Fibroblast of pulmonary artery (primary cell): Measurements from ENCODE around the gene AGO3.
"Not testable (repeated sequence)": the region's sequence is repeated elsewhere in the genome, so short reads cannot be mapped to it uniquely, and the experiment has no call there.

Source experiments
- DNase-seq: peaks from one replicate; pipeline ENCODE4 v3.0.0-alpha.2; 2010; ENCODE audit warnings: low read depth
- H3K4me3 ChIP-seq: replicated peaks from 2 replicates; pipeline ENCODE4 v1.5.1; 2011; ENCODE audit warnings: low read depth, mild to moderate bottlenecking, control low read depth, low read length, moderate library complexity
- TF ChIP-seq, protein P1 (sequence below): IDR thresholded peaks from 2 replicates; pipeline ENCODE4 v1.5.1; 2011; ENCODE audit warnings: mild to moderate bottlenecking, control low read depth, low read length, inconsistent platforms; ENCODE audit errors: missing control alignments

The AGO3 gene

DNA sequence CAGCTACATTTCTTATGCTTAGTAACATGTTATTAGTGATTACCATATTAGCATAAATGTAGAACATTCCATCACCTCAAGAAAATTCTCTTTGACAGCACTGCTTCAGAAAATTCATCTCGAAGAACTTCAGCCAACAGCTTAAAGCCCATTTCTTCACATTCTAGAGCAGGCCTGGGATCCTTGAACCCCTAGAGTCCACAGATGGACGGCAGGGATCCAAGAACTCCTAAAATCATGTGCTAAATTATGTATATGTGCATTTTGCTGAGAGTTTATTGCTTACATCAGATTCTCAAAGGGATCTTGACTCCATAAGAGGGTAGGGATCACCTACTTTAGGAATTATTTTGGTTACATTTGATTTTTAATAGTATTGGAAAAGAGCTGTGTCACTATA lies 76.8 kb downstream of the AGO3 start:
- DNase-seq: no peak
- no peak overlapping the region for H3K4me3 ChIP-seq
- TF ChIP-seq, protein P1, sequence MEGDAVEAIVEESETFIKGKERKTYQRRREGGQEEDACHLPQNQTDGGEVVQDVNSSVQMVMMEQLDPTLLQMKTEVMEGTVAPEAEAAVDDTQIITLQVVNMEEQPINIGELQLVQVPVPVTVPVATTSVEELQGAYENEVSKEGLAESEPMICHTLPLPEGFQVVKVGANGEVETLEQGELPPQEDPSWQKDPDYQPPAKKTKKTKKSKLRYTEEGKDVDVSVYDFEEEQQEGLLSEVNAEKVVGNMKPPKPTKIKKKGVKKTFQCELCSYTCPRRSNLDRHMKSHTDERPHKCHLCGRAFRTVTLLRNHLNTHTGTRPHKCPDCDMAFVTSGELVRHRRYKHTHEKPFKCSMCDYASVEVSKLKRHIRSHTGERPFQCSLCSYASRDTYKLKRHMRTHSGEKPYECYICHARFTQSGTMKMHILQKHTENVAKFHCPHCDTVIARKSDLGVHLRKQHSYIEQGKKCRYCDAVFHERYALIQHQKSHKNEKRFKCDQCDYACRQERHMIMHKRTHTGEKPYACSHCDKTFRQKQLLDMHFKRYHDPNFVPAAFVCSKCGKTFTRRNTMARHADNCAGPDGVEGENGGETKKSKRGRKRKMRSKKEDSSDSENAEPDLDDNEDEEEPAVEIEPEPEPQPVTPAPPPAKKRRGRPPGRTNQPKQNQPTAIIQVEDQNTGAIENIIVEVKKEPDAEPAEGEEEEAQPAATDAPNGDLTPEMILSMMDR: no peak

DNA sequence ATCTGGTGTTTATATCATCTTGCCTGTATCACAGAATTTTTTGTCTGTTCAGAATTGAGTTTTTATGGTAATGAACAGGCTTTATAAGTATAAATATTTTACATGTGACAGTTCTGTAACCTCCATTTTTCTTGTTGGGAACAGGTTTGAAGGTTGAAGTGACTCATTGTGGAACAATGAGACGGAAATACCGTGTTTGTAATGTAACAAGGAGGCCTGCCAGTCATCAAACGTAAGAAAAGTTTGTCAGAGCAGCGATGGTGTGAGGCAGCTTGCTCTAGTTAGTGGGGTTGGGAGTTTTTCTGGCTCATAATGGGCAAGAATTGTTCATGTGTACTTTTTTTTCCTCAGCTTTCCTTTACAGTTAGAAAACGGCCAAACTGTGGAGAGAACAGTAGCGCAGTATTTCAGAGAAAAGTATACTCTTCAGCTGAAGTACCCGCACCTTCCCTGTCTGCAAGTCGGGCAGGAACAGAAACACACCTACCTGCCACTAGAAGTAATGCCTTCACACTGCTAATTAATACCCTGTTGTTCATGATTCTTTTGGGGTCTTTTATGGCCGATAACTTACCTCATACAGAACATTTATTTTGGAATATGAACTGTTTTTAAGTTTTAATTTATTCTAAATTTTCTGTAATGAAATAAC lies 77.8 kb downstream of the AGO3 start:
- TF ChIP-seq, protein P1: no peak
- no peak overlapping the region for H3K4me3 ChIP-seq
- DNase-seq: peak; percentile 84

DNA sequence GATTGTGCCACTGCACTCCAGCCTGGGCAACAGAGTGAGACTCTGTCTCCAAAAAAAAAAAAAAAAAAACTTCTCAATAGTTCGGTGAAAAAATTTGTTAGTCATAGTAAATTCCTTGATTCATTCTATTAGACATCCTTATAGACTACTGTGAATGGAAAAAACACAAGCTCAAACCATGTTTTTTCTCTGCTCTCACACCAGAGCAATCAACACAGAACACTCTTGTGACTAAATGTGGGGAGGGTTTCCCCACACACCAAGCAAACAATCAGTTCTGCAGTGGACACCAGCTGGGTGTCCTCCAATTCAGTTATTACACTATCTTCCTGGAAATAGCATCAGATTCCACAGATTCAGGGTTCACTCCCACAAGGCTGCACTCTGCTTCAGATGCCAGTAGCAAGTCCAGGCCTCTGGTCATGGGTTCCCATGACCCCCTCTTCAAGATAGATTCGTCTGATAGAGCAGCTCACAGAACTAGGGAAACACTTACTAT lies 83.9 kb downstream of the AGO3 start:
- no peak overlapping the region for H3K4me3 ChIP-seq
- DNase-seq: peak; percentile 65
- TF ChIP-seq, protein P1: no peak

DNA sequence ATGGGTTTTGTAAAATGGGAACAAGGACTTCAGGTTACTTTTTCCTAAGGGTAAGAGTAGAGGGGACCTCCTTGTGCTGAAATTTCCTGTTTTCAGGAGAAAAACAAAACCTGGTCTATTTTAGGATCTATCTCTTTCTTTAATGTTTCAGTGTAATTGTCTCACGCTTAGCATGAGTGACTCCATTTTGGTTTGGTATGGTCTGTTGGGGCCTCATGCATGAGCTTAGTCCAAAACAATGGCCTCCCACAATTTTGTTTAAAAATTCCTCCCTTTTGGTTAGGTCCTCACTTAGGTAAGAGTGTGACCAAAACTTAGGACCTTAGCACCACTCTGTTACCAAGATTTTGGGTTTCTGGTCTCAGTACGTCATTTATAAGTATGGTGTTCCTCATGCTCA lies 85.8 kb downstream of the AGO3 start:
- no peak for DNase-seq
- TF ChIP-seq, protein P1: no peak
- H3K4me3 ChIP-seq: no peak overlapping the region

DNA sequence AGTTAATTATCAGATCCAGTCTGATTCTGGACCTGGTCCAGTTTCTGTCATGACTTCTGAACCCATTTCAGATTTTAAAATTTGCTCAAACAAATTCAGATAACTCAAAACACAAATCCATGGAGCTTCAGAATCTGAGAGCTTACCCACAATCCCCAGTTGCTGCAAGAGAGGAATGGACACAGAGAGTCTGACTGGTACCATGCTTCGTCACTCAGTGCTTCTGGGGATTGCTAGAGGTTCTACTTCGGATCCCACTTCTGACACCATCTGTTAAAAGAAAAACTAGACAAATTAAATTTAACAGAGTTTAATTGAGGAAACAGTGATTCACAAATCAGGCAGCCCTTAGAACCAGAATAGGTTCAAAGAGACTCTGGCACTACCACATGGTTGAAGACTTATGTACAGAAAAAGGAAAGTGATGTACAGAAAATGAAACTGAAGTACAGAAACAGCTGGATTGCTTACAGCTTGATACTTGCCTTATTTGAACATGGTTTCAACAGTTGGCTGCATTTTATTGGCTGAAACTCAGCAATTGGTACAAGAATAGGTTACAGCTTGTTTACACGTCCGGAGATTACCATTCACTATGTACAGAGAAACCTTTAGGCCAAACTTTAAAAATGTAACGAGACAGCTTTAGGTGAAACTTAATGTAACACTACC lies 92.3 kb downstream of the AGO3 start:
- TF ChIP-seq, protein P1: no peak
- DNase-seq: no peak
- no peak overlapping the region for H3K4me3 ChIP-seq

DNA sequence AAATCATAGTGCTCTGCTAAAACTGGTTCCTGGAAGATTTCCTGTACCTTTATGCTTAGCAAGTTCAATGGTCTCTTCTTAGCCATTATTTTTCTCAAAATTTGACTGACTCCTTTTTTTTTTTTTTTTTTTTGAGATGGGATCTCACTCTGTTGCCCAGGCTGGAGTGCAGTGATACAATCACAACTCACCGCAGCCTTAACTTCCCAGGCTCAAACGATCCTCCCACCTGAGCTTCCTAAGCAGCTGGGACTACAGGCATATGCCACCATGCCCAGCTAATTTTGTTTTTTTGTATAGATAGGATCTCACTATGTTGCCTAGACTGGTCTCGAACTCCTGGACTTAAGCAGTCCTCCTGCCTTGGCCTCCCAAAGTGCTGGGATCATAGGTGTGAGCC lies 93.1 kb downstream of the AGO3 start:
- DNase-seq, H3K4me3 ChIP-seq: not testable (repeated sequence)

DNA sequence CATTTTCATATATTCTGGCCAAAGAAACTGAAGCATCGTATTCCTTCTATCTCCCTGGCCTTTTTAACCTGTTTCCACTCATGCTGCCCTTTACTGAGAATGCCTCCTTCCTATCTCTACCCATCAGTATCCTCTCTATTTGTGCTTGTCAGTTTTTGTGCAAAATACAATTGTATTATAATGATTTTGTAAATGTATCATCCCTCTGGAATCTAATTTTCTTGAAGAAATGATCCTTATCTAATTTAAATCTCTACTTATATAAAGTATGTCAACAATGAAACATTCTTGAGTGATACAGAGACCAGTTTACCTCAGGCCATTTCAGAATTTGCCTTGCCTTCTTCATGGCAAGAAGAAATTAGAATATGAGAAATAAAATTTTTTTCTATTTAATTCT lies 93.9 kb downstream of the AGO3 start:
- H3K4me3 ChIP-seq: no peak overlapping the region
- TF ChIP-seq, protein P1: no peak
- no peak for DNase-seq
